Fibroblast of lung (primary cell): Measurements from ENCODE around the gene WDR7.

Source experiments
- EZH2 ChIP-seq: IDR thresholded peaks from 2 replicates; pipeline ENCODE4 v1.5.1; 2012; ENCODE audit warnings: low read length, control low read depth, mild to moderate bottlenecking; ENCODE audit errors: missing control alignments
- TF ChIP-seq, protein P1 (sequence below), 2 donors: IDR thresholded peaks in 1 of 2; conservative IDR thresholded peaks in 1 of 2; 1 replicate in 1 of 2; 2 replicates in 1 of 2; pipeline ENCODE4 v1.5.1; 2011 to 2012; ENCODE audit warnings: low read length in 2 of 2, control low read depth in 1 of 2, inconsistent platforms in 1 of 2, low read depth in 1 of 2, mild to moderate bottlenecking in 1 of 2

DNA sequence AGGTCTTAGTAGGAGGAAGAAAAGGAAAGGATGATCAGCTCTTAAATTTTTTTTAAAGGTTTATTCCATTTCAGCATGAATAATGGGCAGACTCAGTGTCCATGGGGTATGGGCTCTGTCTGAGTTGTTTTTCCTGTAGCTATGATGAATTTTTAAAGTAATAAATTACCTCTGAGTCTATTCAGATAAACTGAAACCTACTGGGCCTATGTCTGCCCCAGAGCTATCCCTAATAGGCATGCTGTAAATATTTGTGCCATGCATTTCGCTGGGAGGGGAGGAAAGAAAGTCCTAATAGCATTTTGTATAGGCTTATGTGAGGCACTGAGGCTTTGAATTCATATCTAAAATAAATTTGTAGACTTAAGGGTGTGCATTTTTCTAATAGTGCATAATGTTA, 285.3 kb downstream of the WDR7 start:
- TF ChIP-seq, protein P1, sequence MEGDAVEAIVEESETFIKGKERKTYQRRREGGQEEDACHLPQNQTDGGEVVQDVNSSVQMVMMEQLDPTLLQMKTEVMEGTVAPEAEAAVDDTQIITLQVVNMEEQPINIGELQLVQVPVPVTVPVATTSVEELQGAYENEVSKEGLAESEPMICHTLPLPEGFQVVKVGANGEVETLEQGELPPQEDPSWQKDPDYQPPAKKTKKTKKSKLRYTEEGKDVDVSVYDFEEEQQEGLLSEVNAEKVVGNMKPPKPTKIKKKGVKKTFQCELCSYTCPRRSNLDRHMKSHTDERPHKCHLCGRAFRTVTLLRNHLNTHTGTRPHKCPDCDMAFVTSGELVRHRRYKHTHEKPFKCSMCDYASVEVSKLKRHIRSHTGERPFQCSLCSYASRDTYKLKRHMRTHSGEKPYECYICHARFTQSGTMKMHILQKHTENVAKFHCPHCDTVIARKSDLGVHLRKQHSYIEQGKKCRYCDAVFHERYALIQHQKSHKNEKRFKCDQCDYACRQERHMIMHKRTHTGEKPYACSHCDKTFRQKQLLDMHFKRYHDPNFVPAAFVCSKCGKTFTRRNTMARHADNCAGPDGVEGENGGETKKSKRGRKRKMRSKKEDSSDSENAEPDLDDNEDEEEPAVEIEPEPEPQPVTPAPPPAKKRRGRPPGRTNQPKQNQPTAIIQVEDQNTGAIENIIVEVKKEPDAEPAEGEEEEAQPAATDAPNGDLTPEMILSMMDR (conservative IDR thresholded peaks at IDR 0.05 in 1 of 2, IDR thresholded peaks at IDR 0.05 in 1 of 2; ENCODE audit: low read depth in 1 of 2, low read length in 2 of 2) = no peak
- no peak for TF ChIP-seq EZH2
